Measurements from ENCODE around the gene ARHGEF33.

Gene ARHGEF33

GRCh38 chr2:38889575-38889974, at the start of gene ARHGEF33:
Gene ARHGEF33 (plus strand): TSS chr2:38889875. CDS start chr2:38919448, 29,573 bp downstream.
- no peaks in the 10 kb centered on the region for H3K36me3 ChIP-seq (ENCODE audit: control insufficient read depth, insufficient read depth, low read length)
- no CpG with 5 or more reads among the region's 3 CpGs for WGBS (ENCODE audit: insufficient coverage, insufficient read length)
- no peak for DNase-seq (ENCODE audit: low read depth, low spot score)
- no peak within 1 kb of the TSS for H3K27ac ChIP-seq (ENCODE audit: low read length)
- H3K9me3 ChIP-seq (ENCODE audit: control insufficient read depth, insufficient read depth, low read length) = no peaks in the 10 kb centered on the region
- H3K4me1 ChIP-seq (ENCODE audit: control insufficient read depth, insufficient read depth, low read length) = no peaks in the 10 kb centered on the region
- H3K4me3 ChIP-seq (ENCODE audit: low read length) = no peak within 1 kb of the TSS
- no peaks in the 10 kb centered on the region for H3K27me3 ChIP-seq (ENCODE audit: control insufficient read depth, insufficient read depth, low read length)

GRCh38 chr2:38850045-38850444, 39.6 kb upstream of the ARHGEF33 start:
- Histone ChIP-seq H3K36me3 (ENCODE audit: control insufficient read depth, insufficient read depth, low read length) (peaks cover 4% of the 10 kb centered on the region; the same call in 1 of the 2 replicates), H3K27ac (ENCODE audit: low read length) (no peak overlapping the region), H3K4me1 (ENCODE audit: control insufficient read depth, insufficient read depth, low read length) (no peaks in the 10 kb centered on the region), H3K9me3 (ENCODE audit: control insufficient read depth, insufficient read depth, low read length) (no peaks in the 10 kb centered on the region), H3K27me3 (ENCODE audit: control insufficient read depth, insufficient read depth, low read length) (no peaks in the 10 kb centered on the region), H3K4me3 (ENCODE audit: low read length) (no peak overlapping the region)
- WGBS (ENCODE audit: insufficient coverage, insufficient read length) = no CpG with 5 or more reads among the region's 3 CpGs
- DNase-seq (ENCODE audit: low read depth, low spot score) = no peak

- DNase-seq (ENCODE audit: low read depth, low spot score) = no peak
- no peak overlapping the region for H3K27ac ChIP-seq (ENCODE audit: low read length)
- H3K36me3 ChIP-seq (ENCODE audit: control insufficient read depth, insufficient read depth, low read length) = peaks cover 5% of the 10 kb centered on the region; the same call in 1 of the 2 replicates
- no peaks in the 10 kb centered on the region for H3K27me3 ChIP-seq (ENCODE audit: control insufficient read depth, insufficient read depth, low read length)
- no peak overlapping the region for H3K4me3 ChIP-seq (ENCODE audit: low read length)
- H3K9me3 ChIP-seq (ENCODE audit: control insufficient read depth, insufficient read depth, low read length) = no peaks in the 10 kb centered on the region
- no CpG with 5 or more reads among the region's 1 CpG for WGBS (ENCODE audit: insufficient coverage, insufficient read length)
- H3K4me1 ChIP-seq (ENCODE audit: control insufficient read depth, insufficient read depth, low read length) = no peaks in the 10 kb centered on the region
Observed at GRCh38 chr2:38856165-38856564, 33.5 kb upstream of the ARHGEF33 start.

- no peak for DNase-seq (ENCODE audit: low read depth, low spot score)
- H3K27me3 ChIP-seq (ENCODE audit: control insufficient read depth, insufficient read depth, low read length) = no peaks in the 10 kb centered on the region
- no peak overlapping the region for H3K4me3 ChIP-seq (ENCODE audit: low read length)
- no peaks in the 10 kb centered on the region for H3K9me3 ChIP-seq (ENCODE audit: control insufficient read depth, insufficient read depth, low read length)
- no peak overlapping the region for H3K27ac ChIP-seq (ENCODE audit: low read length)
- H3K36me3 ChIP-seq (ENCODE audit: control insufficient read depth, insufficient read depth, low read length) = peaks cover 4% of the 10 kb centered on the region; the same call in 1 of the 2 replicates
- H3K4me1 ChIP-seq (ENCODE audit: control insufficient read depth, insufficient read depth, low read length) = no peaks in the 10 kb centered on the region
Observed at GRCh38 chr2:38862476-38862875, 27.2 kb upstream of the ARHGEF33 start.

- H3K4me1 ChIP-seq (ENCODE audit: control insufficient read depth, insufficient read depth, low read length) = no peaks in the 10 kb centered on the region
- no peaks in the 10 kb centered on the region for H3K27me3 ChIP-seq (ENCODE audit: control insufficient read depth, insufficient read depth, low read length)
- no peak overlapping the region for H3K27ac ChIP-seq (ENCODE audit: low read length)
- no peak for DNase-seq (ENCODE audit: low read depth, low spot score)
- no peak overlapping the region for H3K4me3 ChIP-seq (ENCODE audit: low read length)
- H3K9me3 ChIP-seq (ENCODE audit: control insufficient read depth, insufficient read depth, low read length) = no peaks in the 10 kb centered on the region
- peaks cover 4% of the 10 kb centered on the region; the same call in 1 of the 2 replicates for H3K36me3 ChIP-seq (ENCODE audit: control insufficient read depth, insufficient read depth, low read length)
- no CpG with 5 or more reads among the region's 2 CpGs for WGBS (ENCODE audit: insufficient coverage, insufficient read length)
Observed at GRCh38 chr2:38863061-38863695, 26.5 kb upstream of the ARHGEF33 start.

DNA sequence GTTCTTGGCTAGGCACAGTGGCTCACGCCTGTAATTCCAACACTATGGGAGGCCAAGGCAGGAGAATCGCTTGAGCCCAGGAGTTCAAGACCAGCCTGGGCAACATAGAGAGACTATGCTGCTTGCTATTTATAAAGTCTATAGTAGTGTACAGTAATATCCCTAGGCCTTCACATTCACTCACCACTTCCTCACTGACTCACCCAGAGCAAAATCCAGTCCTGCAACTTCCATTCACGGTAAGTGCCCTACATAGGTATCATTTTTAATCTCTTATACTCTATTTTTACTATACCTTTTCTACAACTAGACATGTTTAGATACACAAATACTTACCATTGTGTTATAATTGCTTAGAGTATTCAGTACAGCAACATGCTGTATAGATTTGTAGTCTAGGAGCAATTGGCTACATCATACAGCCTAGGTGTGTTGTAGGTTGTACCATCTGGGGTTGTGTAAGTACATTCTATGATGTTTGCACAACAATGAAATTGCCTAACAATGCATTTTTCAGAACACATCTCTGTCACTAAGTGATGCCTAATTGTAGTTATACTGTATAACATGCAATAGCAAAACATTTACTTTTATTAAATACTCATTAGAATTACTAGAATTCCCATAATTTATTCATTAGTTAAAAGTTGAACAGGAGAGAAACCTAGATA, 22.8 kb upstream of the ARHGEF33 start:
- no peaks in the 10 kb centered on the region for H3K27me3 ChIP-seq (ENCODE audit: control insufficient read depth, insufficient read depth, low read length)

DNA sequence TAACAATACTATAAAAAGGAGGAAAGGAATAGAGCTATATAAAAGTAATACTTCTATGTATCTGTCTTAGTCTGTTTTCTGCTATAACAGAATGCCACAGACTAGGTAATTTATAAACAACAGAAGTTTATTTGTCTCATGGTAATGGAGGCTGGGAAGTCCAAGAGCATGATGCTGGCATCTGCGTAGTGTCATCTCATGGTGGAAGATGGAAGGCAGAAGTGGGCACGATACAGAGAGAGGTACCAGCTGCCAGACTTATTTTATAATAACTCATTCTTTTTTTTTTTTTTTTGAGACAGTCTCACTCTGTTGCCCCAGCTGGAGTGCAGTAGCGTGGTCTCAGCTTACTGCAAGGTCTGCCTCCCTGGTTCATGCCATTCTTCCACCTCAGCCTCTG, 18.2 kb upstream of the ARHGEF33 start:
- DNase-seq (ENCODE audit: low read depth, low spot score) = no peak
- Histone ChIP-seq H3K27me3 (ENCODE audit: control insufficient read depth, insufficient read depth, low read length) (no peaks in the 10 kb centered on the region), H3K9me3 (ENCODE audit: control insufficient read depth, insufficient read depth, low read length) (no peaks in the 10 kb centered on the region), H3K27ac (ENCODE audit: low read length) (no peak overlapping the region), H3K4me3 (ENCODE audit: low read length) (no peak overlapping the region), H3K4me1 (ENCODE audit: control insufficient read depth, insufficient read depth, low read length) (no peaks in the 10 kb centered on the region; the same call in 1 of the 2 replicates), H3K36me3 (ENCODE audit: control insufficient read depth, insufficient read depth, low read length) (no peaks in the 10 kb centered on the region)
- WGBS (ENCODE audit: insufficient coverage, insufficient read length) = no CpG with 5 or more reads among the region's 3 CpGs

More for the DNA sequence above, 22.8 kb upstream of the ARHGEF33 start:
- Histone ChIP-seq H3K4me1 (ENCODE audit: control insufficient read depth, insufficient read depth, low read length) (no peaks in the 10 kb centered on the region), H3K9me3 (ENCODE audit: control insufficient read depth, insufficient read depth, low read length) (no peaks in the 10 kb centered on the region), H3K36me3 (ENCODE audit: control insufficient read depth, insufficient read depth, low read length) (peaks cover 2% of the 10 kb centered on the region; the same call in 1 of the 2 replicates), H3K4me3 (ENCODE audit: low read length) (no peak overlapping the region), H3K27ac (ENCODE audit: low read length) (no peak overlapping the region)
- no peak for DNase-seq (ENCODE audit: low read depth, low spot score)
- 100% methylated on average over 1 of the region's 3 CpGs for WGBS (ENCODE audit: insufficient coverage, insufficient read length)

- H3K4me3 ChIP-seq (ENCODE audit: low read length) = no peak overlapping the region
- no peaks in the 10 kb centered on the region for H3K36me3 ChIP-seq (ENCODE audit: control insufficient read depth, insufficient read depth, low read length)
- no peaks in the 10 kb centered on the region for H3K27me3 ChIP-seq (ENCODE audit: control insufficient read depth, insufficient read depth, low read length)
- WGBS (ENCODE audit: insufficient coverage, insufficient read length) = no CpG with 5 or more reads among the region's 5 CpGs
- H3K27ac ChIP-seq (ENCODE audit: low read length) = no peak overlapping the region
- H3K4me1 ChIP-seq (ENCODE audit: control insufficient read depth, insufficient read depth, low read length) = no peaks in the 10 kb centered on the region; the same call in 1 of the 2 replicates
- DNase-seq (ENCODE audit: low read depth, low spot score) = no peak
- H3K9me3 ChIP-seq (ENCODE audit: control insufficient read depth, insufficient read depth, low read length) = no peaks in the 10 kb centered on the region
Observed at GRCh38 chr2:38873763-38874162, 15.9 kb upstream of the ARHGEF33 start.

DNA sequence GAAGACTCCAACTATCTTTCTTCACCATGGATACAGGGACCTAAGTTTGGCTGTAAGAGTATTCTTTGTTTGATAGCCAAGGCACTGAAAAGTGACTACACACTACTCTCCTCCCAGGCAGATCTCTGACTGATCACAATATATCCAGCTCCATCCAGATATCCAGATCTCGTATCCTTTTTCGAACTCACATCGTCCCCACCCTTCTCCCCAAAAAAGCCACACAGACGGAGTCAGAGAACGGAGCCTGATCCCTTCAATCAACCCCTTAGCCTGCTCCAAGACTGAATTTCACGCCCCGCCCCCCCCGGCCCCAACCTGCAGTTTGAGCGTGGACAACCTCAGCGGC, 14.5 kb upstream of the ARHGEF33 start:
- no peak overlapping the region for H3K27ac ChIP-seq (ENCODE audit: low read length)
- no peak for DNase-seq (ENCODE audit: low read depth, low spot score)
- peak overlapping the region; percentile 82 for H3K4me3 ChIP-seq (ENCODE audit: low read length)
- H3K27me3 ChIP-seq (ENCODE audit: control insufficient read depth, insufficient read depth, low read length) = no peaks in the 10 kb centered on the region
- no peaks in the 10 kb centered on the region for H3K36me3 ChIP-seq (ENCODE audit: control insufficient read depth, insufficient read depth, low read length)
- H3K9me3 ChIP-seq (ENCODE audit: control insufficient read depth, insufficient read depth, low read length) = no peaks in the 10 kb centered on the region
- no CpG with 5 or more reads among the region's 10 CpGs for WGBS (ENCODE audit: insufficient coverage, insufficient read length)
- no peaks in the 10 kb centered on the region; the same call in 1 of the 2 replicates for H3K4me1 ChIP-seq (ENCODE audit: control insufficient read depth, insufficient read depth, low read length)

GRCh38 chr2:38875576-38876367, 13.9 kb upstream of the ARHGEF33 start, which contains the start of the genes DHX57 and MORN2:
Gene DHX57 (minus strand): TSS chr2:38875934. CDS start chr2:38868405, 7,529 bp downstream.
Gene MORN2 (plus strand): TSS chr2:38875976.
- Histone ChIP-seq H3K4me1 (ENCODE audit: control insufficient read depth, insufficient read depth, low read length) (no peaks in the 10 kb centered on the region; the same call in 1 of the 2 replicates), H3K36me3 (ENCODE audit: control insufficient read depth, insufficient read depth, low read length) (no peaks in the 10 kb centered on the region), H3K4me3 (ENCODE audit: low read length) (peak within 1 kb of the TSS; percentile 82), H3K9me3 (ENCODE audit: control insufficient read depth, insufficient read depth, low read length) (no peaks in the 10 kb centered on the region), H3K27ac (ENCODE audit: low read length) (no peak within 1 kb of the TSS), H3K27me3 (ENCODE audit: control insufficient read depth, insufficient read depth, low read length) (no peaks in the 10 kb centered on the region)
- WGBS (ENCODE audit: insufficient coverage, insufficient read length) = no CpG with 5 or more reads among the region's 52 CpGs
- peak; percentile 55 for DNase-seq (ENCODE audit: low read depth, low spot score)

Data from iPS DF 6.9 (cell line).